Dermis microvascular lymphatic vessel endothelial cell (primary cell): ENCODE results near the gene SRPK2. TPM values are rescaled to one million over a fixed set of nuclear protein-coding genes. Genes with fewer than 3 reads are reported as not detected.

ENCODE experiments used
- DNase-seq, 2 donors: peaks; one replicate each; pipeline versions ENCODE4 v3.0.0 to v3.0.0-alpha.2; 2010; ENCODE audit warnings: low read depth in 2 of 2
- total RNA-seq: library from RNA; depleted of rRNA; stranded (reverse); fragments of >200 nt; gene quantifications from 2 replicates; pipeline ENCODE4 v1.2.1, GENCODE V29; 2014

Gene SRPK2
- total RNA-seq, 1 donor from 2014 or later: 51.9 TPM

GRCh38 chr7:105137898-105138297, 250.8 kb downstream of the SRPK2 start:
- DNase-seq: no peak

DNA sequence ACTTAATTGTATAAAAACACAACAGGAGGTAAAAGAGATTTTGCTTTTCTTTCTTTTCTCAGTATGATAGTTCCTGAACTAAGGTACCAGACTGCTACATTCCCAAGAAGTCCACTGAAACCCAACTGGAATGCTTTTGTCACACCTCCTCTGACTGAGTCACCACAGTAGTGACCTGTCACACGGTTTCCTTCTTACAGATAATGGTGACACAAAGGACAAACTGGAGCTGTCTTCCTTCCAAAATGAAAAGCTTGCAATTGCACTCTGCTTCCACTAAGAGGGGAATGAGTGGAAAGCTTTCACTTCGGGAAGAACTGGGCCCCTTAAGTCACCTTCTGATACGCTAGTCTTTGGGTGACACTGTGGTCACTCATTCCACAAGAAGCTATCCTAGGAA, 252.5 kb downstream of the SRPK2 start:
- peak in 1 of 2 donors; percentile 17 for DNase-seq

GRCh38 chr7:105133986-105134655, 254.6 kb downstream of the SRPK2 start:
- DNase-seq: peak in 1 of 2 donors; percentile 63

DNA sequence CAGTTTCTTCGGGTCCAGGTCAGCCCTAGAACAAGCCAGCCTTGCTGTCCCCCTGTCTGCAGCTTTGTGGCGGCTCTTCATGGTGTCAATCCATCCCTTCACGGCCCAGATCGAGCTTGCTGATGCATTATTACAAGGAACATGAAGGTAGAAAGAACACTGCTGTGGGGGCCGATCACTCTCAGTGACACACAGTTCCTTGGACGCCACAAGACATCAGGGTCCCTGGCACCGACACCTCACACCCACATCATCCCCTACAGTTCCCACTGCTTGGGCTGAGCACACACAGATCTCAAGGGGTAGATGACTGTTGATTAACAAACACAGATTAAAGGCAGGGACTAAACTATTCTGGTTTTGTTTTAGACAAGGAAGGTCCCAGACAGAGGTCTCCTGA, 255.4 kb downstream of the SRPK2 start:
- DNase-seq: no peak

DNA sequence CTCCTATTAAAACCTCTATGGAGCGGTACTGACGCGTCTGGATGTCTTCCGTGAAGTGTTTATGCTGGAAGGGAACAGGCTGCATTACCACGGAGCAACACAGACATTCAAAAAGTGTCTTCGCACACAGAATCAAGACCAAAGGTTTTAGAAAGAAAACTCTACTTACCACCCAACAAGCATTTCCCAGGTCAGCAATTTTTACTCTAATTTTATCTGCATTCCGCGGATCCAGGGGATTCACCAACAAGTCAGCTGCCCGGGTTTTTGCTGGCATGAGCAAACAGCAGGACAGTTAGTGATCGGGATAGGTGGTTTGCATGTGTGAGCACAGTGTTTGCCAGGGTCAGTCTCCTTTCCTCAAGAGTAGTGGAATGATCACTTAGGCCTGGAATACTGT, 255.9 kb downstream of the SRPK2 start:
- DNase-seq: no peak

DNA sequence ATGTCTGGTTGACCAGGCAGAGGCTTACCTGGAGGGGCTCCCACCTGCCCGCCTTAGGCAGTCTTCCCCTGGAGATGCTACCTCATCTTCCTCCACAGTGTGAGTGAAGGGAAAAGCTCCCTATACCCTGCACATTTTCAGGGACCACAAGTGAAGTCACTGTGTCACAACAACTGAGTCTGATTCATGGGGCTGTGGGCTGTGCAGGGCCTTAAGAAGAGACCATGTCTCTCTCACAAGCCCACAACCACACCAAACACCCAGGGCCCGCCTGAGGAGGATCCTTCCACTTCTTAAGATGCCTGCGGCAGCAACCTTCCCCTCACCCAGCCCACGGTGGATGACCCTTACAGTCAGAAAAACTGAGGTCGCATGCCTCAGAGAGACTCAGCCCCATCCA, 256.4 kb downstream of the SRPK2 start:
- DNase-seq: no peak

DNA sequence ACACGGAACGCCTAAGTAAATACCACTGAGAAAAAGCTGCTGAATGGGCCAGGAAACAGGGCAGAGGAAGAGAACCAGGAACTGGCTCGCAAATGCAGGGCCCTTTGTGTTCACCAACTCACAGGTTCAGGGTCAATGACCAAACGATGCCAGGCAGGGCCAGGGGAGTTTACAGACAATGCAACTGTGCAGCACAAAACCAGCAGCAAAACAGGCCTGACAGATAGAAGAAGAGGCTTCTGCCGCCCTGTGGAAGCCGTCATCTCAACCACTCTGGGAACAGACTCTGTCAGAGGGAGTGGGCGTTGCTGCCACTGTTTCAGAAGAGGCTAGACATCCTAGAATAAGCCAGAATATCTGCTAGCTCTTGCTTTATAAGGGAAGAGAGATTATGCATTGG, 256.8 kb downstream of the SRPK2 start:
- DNase-seq: peak; percentile 37 to 49

DNA sequence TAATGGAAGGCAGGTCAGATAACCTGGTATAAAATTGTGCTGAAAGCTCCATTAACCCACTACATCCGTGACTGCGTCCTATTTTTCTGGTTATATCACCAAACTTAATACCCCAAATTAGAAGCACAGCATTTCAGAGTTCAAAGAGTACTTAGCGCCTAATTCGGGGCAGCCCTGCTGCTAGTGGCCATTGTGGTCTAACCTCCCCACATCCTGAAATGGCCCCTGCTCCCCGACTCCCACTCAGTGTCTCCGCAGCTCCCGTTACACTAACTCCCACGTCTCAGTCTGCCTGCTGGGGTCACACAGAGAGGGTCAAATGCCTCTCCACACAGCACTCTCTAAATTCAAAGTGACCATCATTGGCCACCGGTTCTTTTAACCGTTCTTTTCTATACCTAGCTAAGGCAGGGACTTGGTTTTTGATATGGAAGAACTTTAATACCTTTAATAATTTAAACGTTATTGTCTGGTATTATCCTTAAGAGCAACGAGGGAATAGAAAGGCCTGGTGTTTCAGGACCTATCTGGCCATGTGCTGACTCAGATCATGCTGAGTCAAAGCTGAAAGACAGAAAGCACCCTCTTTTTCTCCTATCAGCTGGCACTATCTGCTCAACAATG, 257.6 kb downstream of the SRPK2 start:
- no peak for DNase-seq

DNA sequence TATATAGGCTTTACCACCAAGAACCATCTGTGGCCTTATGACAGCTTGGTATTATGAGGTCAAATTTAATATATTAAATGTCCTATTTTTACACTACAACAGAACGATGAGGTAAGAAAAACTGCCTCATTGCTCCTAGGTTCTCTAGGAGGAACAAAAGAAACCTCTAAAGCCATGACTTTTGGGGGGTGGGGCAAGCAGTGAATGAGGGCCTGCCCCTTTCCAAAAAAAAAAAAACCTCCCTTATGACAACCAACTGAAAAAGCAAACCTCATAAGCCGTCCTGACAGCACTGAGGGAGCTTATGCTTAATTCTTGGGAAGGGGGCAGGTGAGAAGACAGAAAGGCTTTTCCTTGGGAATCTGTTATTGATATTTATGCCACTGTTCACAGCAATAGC, 258.1 kb downstream of the SRPK2 start:
- no peak for DNase-seq

DNA sequence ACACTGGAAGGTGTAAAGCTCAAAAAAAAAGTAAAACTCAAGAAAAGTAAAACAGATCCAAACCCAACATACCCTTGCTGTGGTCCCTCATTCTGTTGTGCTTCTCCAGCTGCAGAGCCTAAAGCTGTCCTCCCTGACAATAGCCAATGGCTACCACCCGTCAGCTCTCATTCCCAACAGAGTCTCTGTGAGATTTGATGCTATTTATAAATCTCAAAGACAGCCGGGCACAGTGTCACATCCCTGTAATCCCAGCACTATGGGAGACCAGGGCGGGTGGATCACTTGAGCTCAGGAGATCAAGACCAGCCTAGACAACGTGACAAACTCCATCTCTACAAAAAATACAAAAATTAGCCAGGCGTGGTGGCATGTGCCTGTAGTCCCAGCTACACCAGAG, 258.7 kb downstream of the SRPK2 start:
- DNase-seq: no peak

DNA sequence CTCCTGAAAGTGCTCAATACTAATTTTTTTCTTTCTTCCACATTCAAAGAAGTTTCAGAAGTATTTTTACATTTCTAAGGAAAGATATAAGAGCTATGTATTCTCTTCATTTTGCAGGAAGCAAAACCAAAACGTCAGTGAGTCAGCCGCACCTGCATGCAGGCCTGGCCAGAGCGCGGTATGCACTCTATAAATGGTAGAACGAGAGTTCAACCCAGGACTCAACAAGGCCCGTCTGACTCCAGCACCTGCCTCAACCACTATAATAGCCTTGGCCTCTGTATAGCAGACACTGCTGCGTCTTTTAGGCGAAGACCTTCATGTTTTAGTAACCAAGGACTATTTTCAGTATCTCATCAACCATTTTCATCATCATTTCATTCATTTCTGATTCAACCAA, 261.5 kb downstream of the SRPK2 start:
- no peak for DNase-seq

DNA sequence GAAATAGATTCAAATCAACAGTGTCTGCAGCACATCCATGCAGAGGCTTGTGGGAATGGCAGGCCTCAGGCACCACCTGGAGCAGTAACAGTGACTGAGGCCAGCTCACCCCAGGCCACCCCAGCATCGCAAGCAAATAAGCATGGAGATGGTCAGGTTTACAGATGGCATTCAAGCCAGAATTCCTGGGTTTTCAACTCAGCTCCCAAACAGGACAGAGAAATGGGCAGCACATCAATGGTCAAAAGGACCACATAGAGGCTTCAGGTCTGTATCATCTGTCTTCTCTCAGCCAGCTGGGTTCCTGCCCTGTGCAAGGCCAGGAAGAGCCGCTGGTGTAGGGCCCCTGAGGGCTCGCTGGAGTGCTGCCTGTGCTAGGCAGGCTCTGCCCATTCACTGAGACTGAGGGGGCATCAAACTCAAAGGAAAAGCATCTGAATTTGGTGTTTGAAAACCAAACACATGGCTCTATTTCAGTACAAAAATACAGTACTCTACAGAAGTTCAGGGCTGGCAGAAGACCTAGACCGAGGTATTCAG, 262.2 kb downstream of the SRPK2 start:
- no peak for DNase-seq

- no peak for DNase-seq
Measured at GRCh38 chr7:105125745-105126144, 263.0 kb downstream of the SRPK2 start.

DNA sequence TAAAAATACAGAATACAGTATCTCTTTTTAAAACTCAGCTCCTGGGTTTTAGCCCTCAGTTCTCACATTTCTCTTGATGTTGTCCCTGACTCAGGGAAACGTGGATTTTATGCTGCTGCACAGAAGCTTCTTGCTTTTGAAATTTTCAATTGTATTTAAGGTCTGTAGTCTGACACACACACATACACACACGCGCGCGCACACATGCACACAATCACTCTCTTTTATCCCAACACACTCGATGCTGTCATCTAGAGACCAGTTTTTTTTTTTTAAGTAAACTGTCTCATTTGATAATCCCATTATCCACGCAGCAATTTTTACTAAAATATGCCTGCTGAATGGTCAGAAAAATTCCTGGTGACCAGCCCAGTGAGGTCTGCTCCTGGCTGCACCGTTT, 266.1 kb downstream of the SRPK2 start:
- no peak for DNase-seq

DNA sequence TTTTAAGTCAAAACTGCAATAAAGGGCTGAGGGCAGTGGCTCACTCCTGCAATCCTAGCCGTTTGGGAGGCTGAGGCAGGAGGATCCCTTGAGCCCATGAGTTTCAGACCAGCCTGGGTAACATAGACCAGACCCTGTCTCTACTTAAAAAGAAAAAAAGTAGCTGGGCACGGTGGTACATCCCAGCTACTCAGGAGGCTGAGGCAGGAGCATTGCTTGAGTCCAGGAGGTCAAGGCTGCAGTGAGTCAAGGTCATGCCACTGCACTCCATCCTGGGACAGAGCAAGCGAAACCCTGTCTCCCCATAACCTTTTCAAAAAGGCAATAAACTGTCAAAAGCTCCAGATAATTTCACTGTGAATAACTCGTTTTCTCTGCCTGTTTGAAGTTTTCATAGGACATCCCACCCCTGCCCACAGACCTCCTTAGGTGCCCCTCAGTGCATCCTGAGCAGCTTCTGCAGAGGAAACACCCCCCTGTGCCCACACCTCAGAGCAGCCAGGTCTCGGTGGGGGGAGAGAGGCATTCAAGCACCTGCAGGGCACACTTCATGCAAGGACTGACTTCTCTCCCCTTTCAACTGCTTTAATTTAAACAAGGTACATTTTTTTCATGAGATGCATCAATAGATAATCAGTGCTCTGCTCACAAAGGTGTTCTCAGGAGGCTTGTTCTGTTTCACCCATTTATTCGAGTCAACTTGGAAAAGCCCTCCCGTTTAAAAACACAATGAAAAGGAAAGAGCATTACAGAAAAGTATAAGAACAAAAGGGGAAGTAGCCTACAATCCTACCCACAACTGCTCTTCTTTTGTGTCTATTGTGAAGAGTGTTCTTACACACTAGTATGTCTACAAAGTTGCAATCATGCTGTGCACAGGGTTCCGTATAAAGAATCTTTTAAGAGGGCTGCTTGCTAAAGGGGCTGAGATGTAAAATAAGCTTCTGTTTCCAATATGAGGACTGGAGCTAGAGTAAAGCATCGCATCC, 269.8 kb downstream of the SRPK2 start:
- no peak for DNase-seq

DNA sequence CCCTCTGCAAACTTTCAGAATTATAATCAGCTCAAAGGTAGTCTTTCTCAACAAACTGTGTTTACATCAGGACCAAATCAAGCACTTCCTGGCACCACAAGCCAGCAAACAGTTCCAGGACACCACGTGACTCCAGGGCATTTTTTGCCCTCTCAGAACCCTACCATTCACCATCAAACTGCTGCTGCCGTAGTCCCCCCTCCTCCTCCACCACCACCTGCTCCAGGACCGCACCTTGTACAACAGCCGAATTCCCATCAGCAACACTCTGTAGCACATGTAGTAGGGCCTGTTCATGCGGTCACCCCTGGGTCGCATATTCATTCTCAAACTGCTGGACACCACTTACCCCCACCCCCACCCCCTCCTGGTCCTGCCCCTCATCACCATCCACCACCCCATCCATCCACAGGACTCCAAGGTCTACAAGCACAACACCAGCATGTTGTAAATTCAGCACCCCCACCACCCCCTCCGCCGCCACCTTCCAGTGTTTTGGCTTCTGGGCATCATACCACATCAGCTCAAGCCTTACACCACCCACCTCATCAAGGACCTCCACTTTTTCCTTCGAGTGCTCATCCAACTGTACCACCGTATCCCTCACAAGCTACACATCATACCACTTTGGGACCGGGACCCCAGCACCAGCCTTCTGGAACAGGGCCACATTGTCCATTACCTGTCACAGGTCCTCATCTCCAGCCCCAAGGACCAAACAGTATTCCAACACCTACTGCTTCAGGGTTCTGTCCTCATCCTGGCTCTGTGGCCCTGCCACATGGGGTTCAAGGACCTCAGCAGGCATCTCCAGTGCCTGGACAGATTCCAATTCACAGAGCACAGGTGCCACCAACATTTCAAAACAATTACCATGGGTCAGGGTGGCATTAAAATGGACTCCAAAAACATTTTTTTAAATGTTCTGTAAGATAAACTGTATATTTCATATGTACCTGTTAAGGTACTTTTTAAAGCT, 276.0 kb downstream of the SRPK2 start:
- no peak for DNase-seq

DNA sequence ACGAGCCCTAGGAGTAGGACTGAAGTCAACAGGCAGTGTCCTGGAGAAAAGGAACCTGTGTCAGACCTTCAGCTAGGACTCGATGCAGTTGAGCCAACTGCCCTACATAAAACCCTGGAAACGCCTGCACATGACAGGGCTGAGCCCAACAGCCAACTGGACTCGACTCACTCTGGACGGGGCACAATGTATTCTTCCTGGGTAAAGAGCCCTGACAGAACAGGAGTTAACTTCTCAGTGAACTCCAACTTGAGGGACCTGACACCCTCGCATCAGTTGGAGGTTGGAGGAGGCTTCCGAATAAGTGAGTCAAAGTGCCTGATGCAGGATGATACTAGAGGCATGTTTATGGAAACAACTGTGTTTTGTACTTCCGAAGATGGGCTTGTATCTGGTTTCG, 281.3 kb downstream of the SRPK2 start:
- no peak for DNase-seq

DNA sequence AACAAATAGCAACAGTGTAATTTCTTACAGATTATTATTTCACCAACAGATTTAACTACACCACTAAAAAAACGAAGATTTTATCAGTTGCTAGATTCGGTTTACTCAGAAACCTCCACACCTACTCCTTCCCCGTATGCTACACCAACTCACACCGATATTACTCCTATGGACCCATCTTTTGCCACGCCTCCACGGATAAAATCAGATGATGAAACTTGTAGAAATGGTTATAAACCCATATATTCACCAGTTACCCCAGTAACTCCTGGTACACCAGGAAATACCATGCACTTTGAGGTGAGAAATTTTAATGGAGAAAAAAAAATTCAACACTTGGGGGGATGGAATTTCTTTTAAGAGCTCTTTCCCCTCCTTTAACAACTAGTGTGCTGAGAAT, 282.2 kb downstream of the SRPK2 start:
- DNase-seq: no peak

DNA sequence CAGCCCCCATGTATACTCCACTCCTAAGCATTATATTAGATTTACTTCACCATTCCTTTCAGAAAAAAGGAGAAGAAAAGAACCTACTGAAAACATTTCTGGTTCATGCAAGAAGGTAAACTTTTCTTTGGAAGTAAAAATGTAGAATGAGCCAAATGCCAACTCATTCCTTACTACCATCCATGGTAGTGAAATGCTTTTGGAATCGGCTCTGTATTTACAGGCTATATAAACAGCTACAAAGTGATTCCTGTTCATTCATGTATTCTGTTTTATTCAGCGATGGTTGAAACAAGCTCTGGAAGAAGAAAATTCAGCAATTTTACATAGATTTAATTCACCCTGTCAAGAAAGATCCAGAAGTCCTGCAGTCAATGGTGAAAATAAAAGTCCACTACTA, 283.1 kb downstream of the SRPK2 start:
- no peak for DNase-seq

DNA sequence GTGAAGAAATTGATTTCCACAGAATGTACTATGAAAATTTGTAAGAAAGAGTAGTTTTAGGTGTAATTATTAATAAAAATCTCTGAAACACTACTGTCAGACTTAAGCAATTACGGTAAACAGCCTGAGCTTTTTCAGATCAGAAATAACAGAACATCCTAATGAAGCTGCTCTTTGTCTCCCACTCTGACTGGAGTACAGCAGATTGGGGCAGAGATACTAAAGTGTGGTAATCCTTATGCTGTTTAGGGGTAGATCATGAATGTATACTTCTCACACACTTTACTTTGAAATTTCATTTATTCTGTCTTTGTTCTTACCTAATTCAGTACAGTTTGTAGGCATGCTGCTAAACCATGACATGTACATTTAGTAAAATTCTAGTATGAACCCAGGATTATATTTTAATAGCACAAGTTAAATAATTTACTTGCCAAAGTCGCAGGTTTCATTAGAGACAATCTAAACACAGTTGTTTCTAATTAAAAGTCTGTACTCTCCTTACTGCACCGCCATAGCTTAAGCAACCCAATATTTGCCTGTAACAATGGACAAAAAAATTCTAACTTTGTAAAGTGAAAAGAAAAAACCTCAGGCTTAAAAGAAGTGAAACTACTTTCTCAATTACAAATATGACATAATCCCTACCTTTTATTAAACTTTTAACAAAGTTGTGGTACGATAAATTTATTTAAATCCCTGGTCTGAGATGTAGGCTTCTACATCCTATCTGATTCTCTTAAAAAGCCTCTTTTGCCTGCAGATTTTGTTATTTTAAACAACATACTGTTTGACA, 286.0 kb downstream of the SRPK2 start:
- no peak for DNase-seq
